Liver (tissue), 9 donors: ENCODE data around the gene CHIC2. TPM values are rescaled to one million over a fixed set of nuclear protein-coding genes. Genes with fewer than 3 reads are reported as not detected.
A peak's percentile ranks its signal among the peaks of the same experiment; 100 is the strongest.

Experiments used
- DNase-seq: peaks from one replicate; pipeline ENCODE4 v3.0.0-alpha.2; 2017; ENCODE audit warnings: low spot score
- H3K27ac ChIP-seq, 2 donors: one replicate each; pipeline ENCODE4 v1.7.0; 2013; ENCODE audit warnings: inconsistent platforms in 2 of 2, low read length in 2 of 2, control low read depth in 1 of 2, low read depth in 1 of 2, mild to moderate bottlenecking in 1 of 2
- H3K27me3 ChIP-seq, 4 donors: one replicate each; pipeline versions ENCODE4 v1.6.1 to v1.7.0; 2013; ENCODE audit warnings: low read length in 3 of 4, inconsistent platforms in 1 of 4, mild to moderate bottlenecking in 1 of 4, moderate library complexity in 1 of 4; ENCODE audit not compliant: control insufficient read depth in 4 of 4, insufficient read depth in 4 of 4
- H3K36me3 ChIP-seq, 4 donors: one replicate each; pipeline versions ENCODE4 v1.6.1 to v1.7.0; 2013; ENCODE audit warnings: low read length in 3 of 4, mild to moderate bottlenecking in 3 of 4, low read depth in 1 of 4, moderate library complexity in 1 of 4; ENCODE audit not compliant: control insufficient read depth in 4 of 4, insufficient read depth in 3 of 4
- H3K4me1 ChIP-seq, 4 donors: one replicate each; pipeline versions ENCODE4 v1.6.1 to v1.7.0; 2013; ENCODE audit warnings: low read length in 3 of 4, mild to moderate bottlenecking in 3 of 4, moderate library complexity in 1 of 4; ENCODE audit not compliant: control insufficient read depth in 4 of 4, insufficient read depth in 4 of 4
- H3K4me3 ChIP-seq, 3 donors: one replicate each; pipeline versions ENCODE4 v1.6.1 to v1.7.0; 2013; ENCODE audit warnings: low read length in 3 of 3, control low read depth in 1 of 3, low read depth in 1 of 3, mild to moderate bottlenecking in 1 of 3
- H3K9ac ChIP-seq, 2 donors: one replicate each; pipeline ENCODE4 v1.7.0; 2013; ENCODE audit warnings: low read length in 2 of 2, mild to moderate bottlenecking in 2 of 2, moderate library complexity in 2 of 2, control low read depth in 1 of 2, low read depth in 1 of 2
- H3K9me3 ChIP-seq, 4 donors: one replicate each; pipeline versions ENCODE4 v1.6.1 to v1.7.0; 2013; ENCODE audit warnings: low read length in 3 of 4; ENCODE audit not compliant: control insufficient read depth in 4 of 4
- EGR1 ChIP-seq, 2 donors: IDR thresholded peaks; 2 replicates each; pipeline ENCODE4 v1.6.1; 2016 to 2018; ENCODE audit warnings: antibody characterized with exemption in 2 of 2, low read depth in 2 of 2
- FOXA1 ChIP-seq: IDR thresholded peaks from 2 replicates; pipeline ENCODE4 v1.6.1; 2016; ENCODE audit warnings: antibody characterized with exemption
- FOXA2 ChIP-seq: IDR thresholded peaks from 2 replicates; pipeline ENCODE4 v1.6.1; 2016; ENCODE audit warnings: antibody characterized with exemption
- GABPA ChIP-seq, 2 donors: IDR thresholded peaks in 1 of 2; conservative IDR thresholded peaks in 1 of 2; 2 replicates each; pipeline ENCODE4 v1.6.1; 2016; ENCODE audit warnings: antibody characterized with exemption in 2 of 2, mild to moderate bottlenecking in 1 of 2, moderate library complexity in 1 of 2
- HNF4A ChIP-seq, 2 donors: conservative IDR thresholded peaks; 2 replicates each; pipeline ENCODE4 v1.6.1; 2016; ENCODE audit warnings: antibody characterized with exemption in 2 of 2, mild to moderate bottlenecking in 2 of 2
- HNF4G ChIP-seq: IDR thresholded peaks from 2 replicates; pipeline ENCODE4 v1.6.1; 2016; ENCODE audit warnings: antibody characterized with exemption
- JUND ChIP-seq, 2 donors: IDR thresholded peaks; 2 replicates each; pipeline ENCODE4 v1.6.1; 2016; ENCODE audit warnings: antibody characterized with exemption in 2 of 2
- NR2F2 ChIP-seq: IDR thresholded peaks from 2 replicates; pipeline ENCODE4 v1.6.1; 2016; ENCODE audit warnings: antibody characterized with exemption
- RAD21 ChIP-seq, 2 donors: IDR thresholded peaks; 2 replicates each; pipeline ENCODE4 v1.6.1; 2016; ENCODE audit warnings: antibody characterized with exemption in 2 of 2, mild to moderate bottlenecking in 2 of 2
- REST ChIP-seq: IDR thresholded peaks from 2 replicates; pipeline ENCODE4 v1.6.1; 2016; ENCODE audit warnings: antibody characterized with exemption, mild to moderate bottlenecking
- RXRA ChIP-seq, 2 donors: IDR thresholded peaks; 2 replicates each; pipeline ENCODE4 v1.6.1; 2017 to 2018; ENCODE audit warnings: antibody characterized with exemption in 2 of 2, mild to moderate bottlenecking in 1 of 2
- SP1 ChIP-seq: IDR thresholded peaks from 2 replicates; pipeline ENCODE4 v1.6.1; 2018; ENCODE audit warnings: antibody characterized with exemption, mild to moderate bottlenecking
- TAF1 ChIP-seq: conservative IDR thresholded peaks from 2 replicates; pipeline ENCODE4 v1.6.1; 2016; ENCODE audit warnings: antibody characterized with exemption, mild to moderate bottlenecking
- YY1 ChIP-seq: IDR thresholded peaks from 2 replicates; pipeline ENCODE4 v1.6.1; 2016; ENCODE audit warnings: antibody characterized with exemption, mild to moderate bottlenecking
- WGBS: extraction: QIAGEN DNeasy Blood & Tissue Kit; methylation state at CpG from one replicate; pipeline ENCODE4 v1.1.7; 2013; 5-methylcytosine and 5-hydroxymethylcytosine counted together
- polyA plus RNA-seq, 2 donors: library from polyadenylated mRNA; stranded (reverse) in 1 of 2; unstranded in 1 of 2; fragments of 200-250 nt in 1 of 2; fragments of >200 nt in 1 of 2; fragmentation: Nextera tagmentation in 1 of 2; extraction: Ambion mirVana in 1 of 2; gene quantifications; one replicate each; pipeline versions ENCODE4 v1.2.1 to v1.2.3, GENCODE V29; 2013 to 2015
- total RNA-seq, 2 donors: library from RNA; depleted of rRNA; stranded (reverse); fragments of >200 nt; gene quantifications; one replicate each; pipeline ENCODE4 v1.2.3, GENCODE V29; 2014
- TF ChIP-seq, protein P1 (sequence below): IDR thresholded peaks from 2 replicates; pipeline ENCODE4 v1.6.1; 2016; ENCODE audit warnings: antibody characterized with exemption
- TF ChIP-seq, protein P2 (sequence below): IDR thresholded peaks from 2 replicates; pipeline ENCODE4 v1.6.1; 2016; ENCODE audit warnings: antibody characterized with exemption
- TF ChIP-seq, protein P3 (sequence below): IDR thresholded peaks from 2 replicates; pipeline ENCODE4 v1.6.1; 2016; ENCODE audit warnings: antibody characterized with exemption
- TF ChIP-seq, protein P4 (sequence below): fragments of 150-350 bp; IDR thresholded peaks from 2 replicates; pipeline ENCODE4 v1.5.1; 2017; ENCODE audit warnings: improper control_type of control experiment, low read depth, low read length; ENCODE audit not compliant: missing input control
- donor health status: healthy.
- donor health status: healthy.
- donor health status: healthy.
- donor health status: healthy.
- donor health status: healthy.

CHIC2 gene
- total and polyA plus RNA-seq, 4 donors = 9.3 to 26.2 (median 18.4) TPM

GRCh38 chr4:54062392-54062791 lies 2.0 kb downstream of the CHIC2 start:
- no peak for DNase-seq
- no peaks in the 10 kb centered on the region for H3K9me3 ChIP-seq
- peak overlapping the region; percentile 95 to 98 for H3K9ac ChIP-seq
- peak overlapping the region; percentile 97 to 100 for H3K27ac ChIP-seq
- H3K27me3 ChIP-seq = no peaks in the 10 kb centered on the region
- TF ChIP-seq RAD21 (IDR thresholded peaks at IDR 0.05) (peak in 1 of 2 donors; percentile 27), REST (peak; percentile 60), EGR1 (IDR thresholded peaks at IDR 0.05; ENCODE audit: low read depth in 2 of 2) (no peak), RXRA (IDR thresholded peaks at IDR 0.05) (peak in 1 of 2 donors; percentile 53), GABPA (IDR thresholded peaks at IDR 0.05 in 1 of 2, conservative IDR thresholded peaks at IDR 0.05 in 1 of 2) (no peak), NR2F2 (no peak), JUND (IDR thresholded peaks at IDR 0.05) (peak in 1 of 2 donors; percentile 34), HNF4G (no peak), FOXA1 (no peak), SP1 (peak; percentile 43), TAF1 (peak; percentile 80), FOXA2 (no peak), YY1 (peak; percentile 40), HNF4A (conservative IDR thresholded peaks at IDR 0.05) (peak; percentile 66 to 74)
- TF ChIP-seq, protein P1, sequence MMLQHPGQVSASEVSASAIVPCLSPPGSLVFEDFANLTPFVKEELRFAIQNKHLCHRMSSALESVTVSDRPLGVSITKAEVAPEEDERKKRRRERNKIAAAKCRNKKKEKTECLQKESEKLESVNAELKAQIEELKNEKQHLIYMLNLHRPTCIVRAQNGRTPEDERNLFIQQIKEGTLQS = no peak
- TF ChIP-seq, protein P2, sequence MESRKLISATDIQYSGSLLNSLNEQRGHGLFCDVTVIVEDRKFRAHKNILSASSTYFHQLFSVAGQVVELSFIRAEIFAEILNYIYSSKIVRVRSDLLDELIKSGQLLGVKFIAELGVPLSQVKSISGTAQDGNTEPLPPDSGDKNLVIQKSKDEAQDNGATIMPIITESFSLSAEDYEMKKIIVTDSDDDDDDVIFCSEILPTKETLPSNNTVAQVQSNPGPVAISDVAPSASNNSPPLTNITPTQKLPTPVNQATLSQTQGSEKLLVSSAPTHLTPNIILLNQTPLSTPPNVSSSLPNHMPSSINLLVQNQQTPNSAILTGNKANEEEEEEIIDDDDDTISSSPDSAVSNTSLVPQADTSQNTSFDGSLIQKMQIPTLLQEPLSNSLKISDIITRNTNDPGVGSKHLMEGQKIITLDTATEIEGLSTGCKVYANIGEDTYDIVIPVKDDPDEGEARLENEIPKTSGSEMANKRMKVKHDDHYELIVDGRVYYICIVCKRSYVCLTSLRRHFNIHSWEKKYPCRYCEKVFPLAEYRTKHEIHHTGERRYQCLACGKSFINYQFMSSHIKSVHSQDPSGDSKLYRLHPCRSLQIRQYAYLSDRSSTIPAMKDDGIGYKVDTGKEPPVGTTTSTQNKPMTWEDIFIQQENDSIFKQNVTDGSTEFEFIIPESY = peak; percentile 62
- TF ChIP-seq, protein P3, sequence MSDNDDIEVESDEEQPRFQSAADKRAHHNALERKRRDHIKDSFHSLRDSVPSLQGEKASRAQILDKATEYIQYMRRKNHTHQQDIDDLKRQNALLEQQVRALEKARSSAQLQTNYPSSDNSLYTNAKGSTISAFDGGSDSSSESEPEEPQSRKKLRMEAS = peak; percentile 26
- TF ChIP-seq, protein P4, sequence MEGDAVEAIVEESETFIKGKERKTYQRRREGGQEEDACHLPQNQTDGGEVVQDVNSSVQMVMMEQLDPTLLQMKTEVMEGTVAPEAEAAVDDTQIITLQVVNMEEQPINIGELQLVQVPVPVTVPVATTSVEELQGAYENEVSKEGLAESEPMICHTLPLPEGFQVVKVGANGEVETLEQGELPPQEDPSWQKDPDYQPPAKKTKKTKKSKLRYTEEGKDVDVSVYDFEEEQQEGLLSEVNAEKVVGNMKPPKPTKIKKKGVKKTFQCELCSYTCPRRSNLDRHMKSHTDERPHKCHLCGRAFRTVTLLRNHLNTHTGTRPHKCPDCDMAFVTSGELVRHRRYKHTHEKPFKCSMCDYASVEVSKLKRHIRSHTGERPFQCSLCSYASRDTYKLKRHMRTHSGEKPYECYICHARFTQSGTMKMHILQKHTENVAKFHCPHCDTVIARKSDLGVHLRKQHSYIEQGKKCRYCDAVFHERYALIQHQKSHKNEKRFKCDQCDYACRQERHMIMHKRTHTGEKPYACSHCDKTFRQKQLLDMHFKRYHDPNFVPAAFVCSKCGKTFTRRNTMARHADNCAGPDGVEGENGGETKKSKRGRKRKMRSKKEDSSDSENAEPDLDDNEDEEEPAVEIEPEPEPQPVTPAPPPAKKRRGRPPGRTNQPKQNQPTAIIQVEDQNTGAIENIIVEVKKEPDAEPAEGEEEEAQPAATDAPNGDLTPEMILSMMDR = no peak
- WGBS = 15% methylated on average over 3 of the region's 3 CpGs
- peak overlapping the region; percentile 88 to 91 (median 91) for H3K4me3 ChIP-seq
- peaks cover 8 to 41% (median 31%) of the 10 kb centered on the region in 4 donors for H3K4me1 ChIP-seq
- peaks cover 0 to 2% (median 0%) of the 10 kb centered on the region in 4 donors for H3K36me3 ChIP-seq
